ENCODE results near the gene ECHDC3. TPM values are rescaled to one million over a fixed set of nuclear protein-coding genes. Genes with fewer than 3 reads are reported as not detected.

ECHDC3 gene
- polyA plus RNA-seq, 1 of the 3 experiments (the other 2 are of a cell fraction), result 13.5 TPM

- no peak for DNase-seq
- TF ChIP-seq RXRA (IDR thresholded peaks at IDR 0.05; ENCODE audit: borderline replicate concordance, low read depth) (no peak), NRF1 (IDR thresholded peaks at IDR 0.05; ENCODE audit: low read depth, low read length) (no peak), EP300 (IDR thresholded peaks at IDR 0.05; ENCODE audit: borderline replicate concordance in 1 of 2, low read depth in 1 of 2, low read length in 1 of 2) (no peak), POLR2AphosphoS5 (IDR thresholded peaks at IDR 0.05; ENCODE audit: low read depth, low read length) (no peak), MEF2A (IDR thresholded peaks at IDR 0.05; ENCODE audit: borderline replicate concordance, low read depth) (no peak), CTCF (IDR thresholded peaks at IDR 0.05) (no peak), MXI1 (IDR thresholded peaks at IDR 0.05; ENCODE audit: low read depth, low read length) (no peak), ELF1 (IDR thresholded peaks at IDR 0.05) (no peak), FOXJ3 (CRISPR knock-in tag; IDR thresholded peaks at IDR 0.05) (no peak), IRF3 (IDR thresholded peaks at IDR 0.05; ENCODE audit: low read depth, low read length) (no peak), TAF1 (IDR thresholded peaks at IDR 0.05; ENCODE audit: borderline replicate concordance, low read depth, low read length) (no peak), NFIC (IDR thresholded peaks at IDR 0.05; ENCODE audit: borderline replicate concordance) (no peak), TEAD4 (IDR thresholded peaks at IDR 0.05; ENCODE audit: borderline replicate concordance, insufficient read depth) (no peak), JUND (IDR thresholded peaks at IDR 0.05) (no peak)
- TF ChIP-seq, protein P1, sequence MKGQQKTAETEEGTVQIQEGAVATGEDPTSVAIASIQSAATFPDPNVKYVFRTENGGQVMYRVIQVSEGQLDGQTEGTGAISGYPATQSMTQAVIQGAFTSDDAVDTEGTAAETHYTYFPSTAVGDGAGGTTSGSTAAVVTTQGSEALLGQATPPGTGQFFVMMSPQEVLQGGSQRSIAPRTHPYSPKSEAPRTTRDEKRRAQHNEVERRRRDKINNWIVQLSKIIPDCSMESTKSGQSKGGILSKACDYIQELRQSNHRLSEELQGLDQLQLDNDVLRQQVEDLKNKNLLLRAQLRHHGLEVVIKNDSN (IDR thresholded peaks at IDR 0.05; ENCODE audit: borderline replicate concordance, low read depth), result no peak
- WGBS (ENCODE audit: low lambda C conversion rate), result 48% methylated on average over 7 of the region's 12 CpGs
Measured at GRCh38 chr10:11793762-11794479, 51.7 kb downstream of the ECHDC3 start.

More at GRCh38 chr10:11793762-11794479, 51.7 kb downstream of the ECHDC3 start:
- Histone ChIP-seq H3K4me2 (peak overlapping the region; percentile 24; the same call in 1 of the 2 replicates), H3K9me3 (no peaks in the 10 kb centered on the region), H3K4me3 (ENCODE audit: low read depth in 2 of 2, low read length in 1 of 2) (no peak overlapping the region), H3K9me2 (no peaks in the 10 kb centered on the region), H4K20me1 (ENCODE audit: insufficient read depth) (no peaks in the 10 kb centered on the region), H3K27ac (ENCODE audit: low read depth in 2 of 2, low read length in 1 of 2) (peak overlapping the region in 1 of 2 experiments; percentile 33; a peak in 1 of 4 replicates), H3K27me3 (ENCODE audit: insufficient read depth) (no peaks in the 10 kb centered on the region), H3K4me1 (ENCODE audit: control insufficient read depth in 1 of 2, insufficient read depth in 2 of 2, low read depth in 1 of 2, low read length in 1 of 2) (peaks cover 0 to 8% of the 10 kb centered on the region in 2 experiments; a peak in 1 of 4 replicates), H2AFZ (ENCODE audit: low read depth) (no peak overlapping the region), H3K79me2 (ENCODE audit: insufficient read depth) (no peaks in the 10 kb centered on the region), H3F3A (replicated peaks; ENCODE audit: insufficient read depth) (no peaks in the 10 kb centered on the region), H3K9ac (peak overlapping the region; percentile 25; the same call in 1 of the 2 replicates), H3K36me3 (replicated peaks in 1 of 2; ENCODE audit: control insufficient read depth in 1 of 2, insufficient read depth in 2 of 2, low read length in 1 of 2) (no peaks in the 10 kb centered on the region)
- POLR2A ChIA-PET, result no interaction called here
- CTCF ChIA-PET, result interaction anchor here (1.0 to 2.7 kb wide), 5 partner anchors 11 to 370 kb away, joined by 3 to 11 read pairs (median 6); no protein-coding TSS in a partner anchor

Measured in SK-N-SH (cell line).